NCI-H748 (cell line): ENCODE measurements around the gene DISC1.
"Not testable (repeated sequence)": the region's sequence is repeated elsewhere in the genome, so short reads cannot be mapped to it uniquely, and the experiment has no call there.

ENCODE experiments used
- DNase-seq: peaks from one replicate; lab custom pipeline; 2025; ENCODE audit not compliant: unreplicated experiment; lab: John Stamatoyannopoulos, UW

The DISC1 gene

GRCh38 chr1:231763456-231763855 lies 136.9 kb downstream of the DISC1 start:
- DNase-seq: no peak

- not testable (repeated sequence) for DNase-seq
Measured at GRCh38 chr1:231765825-231766224, 139.2 kb downstream of the DISC1 start.

- no peak for DNase-seq
Measured at GRCh38 chr1:231767471-231767870, 140.9 kb downstream of the DISC1 start.

- DNase-seq: no peak
Measured at GRCh38 chr1:231768416-231768815, 141.8 kb downstream of the DISC1 start.

- no peak for DNase-seq
Measured at GRCh38 chr1:231770506-231771175, 144.1 kb downstream of the DISC1 start.

- no peak for DNase-seq
Measured at GRCh38 chr1:231774719-231775335, 148.2 kb downstream of the DISC1 start.

GRCh38 chr1:231776010-231776756 lies 149.6 kb downstream of the DISC1 start:
- DNase-seq: no peak

GRCh38 chr1:231776757-231777062 lies 150.1 kb downstream of the DISC1 start:
- DNase-seq: no peak

GRCh38 chr1:231778009-231778719 lies 151.6 kb downstream of the DISC1 start:
- no peak for DNase-seq

- no peak for DNase-seq
Measured at GRCh38 chr1:231779081-231779480, 152.5 kb downstream of the DISC1 start.

GRCh38 chr1:231781892-231782291 lies 155.3 kb downstream of the DISC1 start:
- DNase-seq: no peak

GRCh38 chr1:231785073-231785472 lies 158.5 kb downstream of the DISC1 start:
- DNase-seq: not testable (repeated sequence)

- no peak for DNase-seq
Measured at GRCh38 chr1:231786126-231786525, 159.5 kb downstream of the DISC1 start.

GRCh38 chr1:231792634-231793033 lies 166.0 kb downstream of the DISC1 start:
- DNase-seq: no peak

- no peak for DNase-seq
Measured at GRCh38 chr1:231793893-231794292, 167.3 kb downstream of the DISC1 start.

- peak; percentile 57 for DNase-seq
Measured at GRCh38 chr1:231796141-231796540, 169.6 kb downstream of the DISC1 start.

- no peak for DNase-seq
Measured at GRCh38 chr1:231799363-231799986, 172.9 kb downstream of the DISC1 start.

GRCh38 chr1:231800108-231800507 lies 173.5 kb downstream of the DISC1 start:
- DNase-seq: no peak

GRCh38 chr1:231801042-231801585 lies 174.5 kb downstream of the DISC1 start:
- no peak for DNase-seq

GRCh38 chr1:231803353-231803752 lies 176.8 kb downstream of the DISC1 start:
- DNase-seq: no peak
